Mesendoderm (in vitro differentiated cells): ENCODE results near the gene THADA.

Experiments
- DNase-seq: peaks from one replicate; pipeline ENCODE4 v3.0.0; 2013
- H2AK5ac ChIP-seq: 2 replicates; pipeline ENCODE4 v1.6.1; 2013; ENCODE audit warnings: low read length, inconsistent platforms
- H2BK120ac ChIP-seq: 2 replicates; pipeline ENCODE4 v1.6.1; 2013; ENCODE audit warnings: low read depth, mild to moderate bottlenecking, low read length, moderate library complexity, mixed read lengths
- H2BK15ac ChIP-seq: replicated peaks from 2 replicates; pipeline ENCODE4 v1.6.1; 2013; ENCODE audit warnings: low read depth, mild to moderate bottlenecking, moderate library complexity
- H2BK5ac ChIP-seq: 2 replicates; pipeline ENCODE4 v1.6.1; 2013; ENCODE audit warnings: low read length, inconsistent platforms
- H3K18ac ChIP-seq: 2 replicates; pipeline ENCODE4 v1.6.1; 2013; ENCODE audit warnings: mild to moderate bottlenecking, low read length, mixed read lengths
- H3K23ac ChIP-seq: one replicate; pipeline ENCODE4 v1.6.1; 2013; ENCODE audit warnings: low read length
- H3K27ac ChIP-seq: 2 replicates; pipeline ENCODE4 v1.5.1; 2013; ENCODE audit warnings: low read depth, mild to moderate bottlenecking, inconsistent platforms, low read length, moderate library complexity
- H3K27me3 ChIP-seq: 2 replicates; pipeline ENCODE4 v1.6.1; 2013; ENCODE audit warnings: low read length, control low read depth, mild to moderate bottlenecking, inconsistent platforms; ENCODE audit not compliant: insufficient read depth, poor library complexity
- H3K36me3 ChIP-seq: 2 replicates; pipeline ENCODE4 v1.6.1; 2013; ENCODE audit warnings: low read length, inconsistent platforms; ENCODE audit not compliant: control insufficient read depth, insufficient read depth
- H3K4ac ChIP-seq: one replicate; pipeline ENCODE4 v1.6.1; 2013; ENCODE audit warnings: low read depth, mild to moderate bottlenecking, low read length, moderate library complexity
- H3K4me1 ChIP-seq: 2 replicates; pipeline ENCODE4 v1.6.1; 2013; ENCODE audit warnings: low read depth, low read length, inconsistent platforms; ENCODE audit not compliant: control insufficient read depth
- H3K4me2 ChIP-seq: 2 replicates; pipeline ENCODE4 v1.6.1; 2013; ENCODE audit warnings: low read length
- H3K4me3 ChIP-seq: 2 replicates; pipeline ENCODE4 v1.5.1; 2013; ENCODE audit warnings: mild to moderate bottlenecking, low read length
- H3K56ac ChIP-seq: one replicate; pipeline ENCODE4 v1.6.1; 2013; ENCODE audit warnings: low read length
- H3K79me1 ChIP-seq: 2 replicates; pipeline ENCODE4 v1.6.1; 2013; ENCODE audit warnings: low read length, inconsistent platforms
- H3K79me2 ChIP-seq: 2 replicates; pipeline ENCODE4 v1.6.1; 2013; ENCODE audit warnings: mild to moderate bottlenecking, low read length; ENCODE audit not compliant: control insufficient read depth, insufficient read depth
- H3K9ac ChIP-seq: 2 replicates; pipeline ENCODE4 v1.6.1; 2013; ENCODE audit warnings: low read length, inconsistent platforms
- H4K5ac ChIP-seq: one replicate; pipeline ENCODE4 v1.6.1; 2013; ENCODE audit warnings: low read length
- H4K8ac ChIP-seq: one replicate; pipeline ENCODE4 v1.6.1; 2013; ENCODE audit warnings: low read depth, mild to moderate bottlenecking, control low read depth, low read length, moderate library complexity
- WGBS: extraction: QIAGEN DNeasy Blood & Tissue Kit; methylation state at CpG from one replicate; pipeline ENCODE4 v1.1.7; 2013; ENCODE audit warnings: low lambda C conversion rate, missing lambda C conversion rate; ENCODE audit not compliant: insufficient coverage; ENCODE audit errors: extremely low coverage; 5-methylcytosine and 5-hydroxymethylcytosine counted together

The THADA gene

DNA sequence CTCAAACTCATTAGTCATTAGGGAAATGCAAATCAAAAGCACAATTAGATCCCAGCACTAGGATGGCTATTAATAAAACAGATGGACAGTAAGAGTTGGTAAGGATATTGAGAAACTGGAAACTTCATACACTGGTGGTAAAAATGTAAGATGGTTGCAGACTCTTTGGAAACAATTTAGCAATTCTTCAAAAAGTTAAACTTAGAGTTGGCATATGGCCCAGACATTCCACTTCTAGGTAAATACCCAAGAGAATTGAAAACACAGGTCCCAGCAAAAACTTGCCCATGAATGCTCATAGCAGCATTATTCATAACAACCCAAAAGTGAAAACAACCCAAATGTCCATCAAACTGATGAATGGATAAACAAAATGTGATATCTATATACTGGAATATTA is 284.6 kb downstream of the THADA start:
- H2BK5ac ChIP-seq: no peak overlapping the region
- no peaks in the 10 kb centered on the region for H3K36me3 ChIP-seq
- no peak overlapping the region for H2BK120ac ChIP-seq
- H3K4me2 ChIP-seq: no peak overlapping the region
- H3K79me2 ChIP-seq: no peaks in the 10 kb centered on the region
- H4K8ac ChIP-seq: no peak overlapping the region
- H3K4me1 ChIP-seq: no peaks in the 10 kb centered on the region
- no peak overlapping the region for H3K4ac ChIP-seq
- H2AK5ac ChIP-seq: no peak overlapping the region
- H3K18ac ChIP-seq: no peak overlapping the region
- H3K56ac ChIP-seq: no peak overlapping the region
- no peaks in the 10 kb centered on the region for H3K27me3 ChIP-seq
- H3K9ac ChIP-seq: no peak overlapping the region
- H2BK15ac ChIP-seq: no peak overlapping the region
- no peak overlapping the region for H3K27ac ChIP-seq
- H3K79me1 ChIP-seq: no peaks in the 10 kb centered on the region
- H3K4me3 ChIP-seq: no peak overlapping the region
- no peak overlapping the region for H3K23ac ChIP-seq
- no peak for DNase-seq
- no peak overlapping the region for H4K5ac ChIP-seq

DNA sequence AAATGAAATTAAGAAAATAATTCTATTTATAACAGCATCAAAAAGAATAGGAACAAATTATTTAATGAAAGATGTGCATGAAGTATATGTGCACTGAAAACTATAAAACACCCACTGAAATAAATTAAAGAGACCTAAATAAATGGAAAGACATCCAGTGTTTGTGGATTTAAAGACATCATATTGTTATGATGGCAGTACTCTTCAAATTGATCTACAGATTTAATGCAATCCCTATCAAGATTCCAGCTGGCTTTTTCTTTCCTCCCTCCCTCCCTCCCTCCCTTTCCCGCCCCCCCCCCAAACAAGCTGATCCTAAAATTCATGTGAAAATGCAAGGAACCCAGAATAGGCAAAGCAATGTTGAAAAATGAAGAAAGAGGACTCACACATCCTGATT is 285.9 kb downstream of the THADA start:
- H3K79me2 ChIP-seq: no peaks in the 10 kb centered on the region
- no peak overlapping the region for H2BK15ac ChIP-seq
- no peak overlapping the region for H3K18ac ChIP-seq
- no peak overlapping the region for H3K4me3 ChIP-seq
- no peak overlapping the region for H4K8ac ChIP-seq
- no peak overlapping the region for H3K56ac ChIP-seq
- no peak overlapping the region for H2BK5ac ChIP-seq
- no peak overlapping the region for H3K27ac ChIP-seq
- H2AK5ac ChIP-seq: no peak overlapping the region
- DNase-seq: no peak
- no peaks in the 10 kb centered on the region for H3K4me1 ChIP-seq
- no peak overlapping the region for H3K23ac ChIP-seq
- WGBS: no CpG with 5 or more reads among the region's 1 CpG
- no peak overlapping the region for H4K5ac ChIP-seq
- no peaks in the 10 kb centered on the region for H3K36me3 ChIP-seq
- H3K27me3 ChIP-seq: no peaks in the 10 kb centered on the region
- no peak overlapping the region for H2BK120ac ChIP-seq
- H3K4ac ChIP-seq: no peak overlapping the region
- no peak overlapping the region for H3K4me2 ChIP-seq
- H3K9ac ChIP-seq: no peak overlapping the region
- no peaks in the 10 kb centered on the region for H3K79me1 ChIP-seq

GRCh38 chr2:43307973-43308372 is 287.9 kb downstream of the THADA start:
- no CpG with 5 or more reads among the region's 3 CpGs for WGBS
- Histone ChIP-seq H4K5ac (no peak overlapping the region), H3K56ac (no peak overlapping the region), H3K79me2 (no peaks in the 10 kb centered on the region), H3K4me2 (no peak overlapping the region), H3K27ac (no peak overlapping the region), H3K36me3 (no peaks in the 10 kb centered on the region), H3K23ac (no peak overlapping the region), H3K4me3 (no peak overlapping the region), H3K18ac (no peak overlapping the region), H3K79me1 (no peaks in the 10 kb centered on the region), H2BK120ac (no peak overlapping the region), H2AK5ac (no peak overlapping the region), H3K4ac (no peak overlapping the region), H2BK5ac (no peak overlapping the region), H4K8ac (no peak overlapping the region), H3K4me1 (no peaks in the 10 kb centered on the region), H2BK15ac (no peak overlapping the region), H3K27me3 (no peaks in the 10 kb centered on the region), H3K9ac (no peak overlapping the region)
- no peak for DNase-seq

DNA sequence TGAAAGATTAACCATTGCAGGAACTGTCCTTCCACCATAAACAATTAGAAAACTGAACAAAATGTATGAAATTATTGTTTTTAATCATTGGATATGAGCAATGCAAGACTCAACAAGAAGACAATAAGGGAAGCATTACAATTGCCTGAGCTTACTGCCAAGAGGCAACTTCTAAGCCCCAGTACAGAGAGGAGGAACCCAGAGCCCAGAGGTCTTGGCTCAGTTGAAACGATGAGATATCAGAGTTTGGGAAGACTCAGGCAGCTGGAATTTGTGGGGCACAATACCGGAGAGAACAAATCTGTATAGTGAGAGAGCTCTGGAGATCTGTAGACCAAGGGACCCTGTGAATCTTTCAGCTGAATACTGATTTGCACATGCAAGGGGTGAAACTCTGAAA is 288.8 kb downstream of the THADA start:
- Histone ChIP-seq H3K36me3 (no peaks in the 10 kb centered on the region), H3K23ac (no peak overlapping the region), H2AK5ac (no peak overlapping the region), H3K4me3 (no peak overlapping the region), H3K4me2 (no peak overlapping the region), H3K4me1 (no peaks in the 10 kb centered on the region), H4K8ac (no peak overlapping the region), H2BK15ac (no peak overlapping the region), H3K18ac (no peak overlapping the region), H3K79me1 (no peaks in the 10 kb centered on the region), H4K5ac (no peak overlapping the region), H3K27ac (no peak overlapping the region), H3K56ac (no peak overlapping the region), H3K79me2 (no peaks in the 10 kb centered on the region), H3K27me3 (no peaks in the 10 kb centered on the region), H2BK120ac (no peak overlapping the region), H3K9ac (no peak overlapping the region), H2BK5ac (no peak overlapping the region), H3K4ac (no peak overlapping the region)
- DNase-seq: no peak
- WGBS: no CpG with 5 or more reads among the region's 2 CpGs

DNA sequence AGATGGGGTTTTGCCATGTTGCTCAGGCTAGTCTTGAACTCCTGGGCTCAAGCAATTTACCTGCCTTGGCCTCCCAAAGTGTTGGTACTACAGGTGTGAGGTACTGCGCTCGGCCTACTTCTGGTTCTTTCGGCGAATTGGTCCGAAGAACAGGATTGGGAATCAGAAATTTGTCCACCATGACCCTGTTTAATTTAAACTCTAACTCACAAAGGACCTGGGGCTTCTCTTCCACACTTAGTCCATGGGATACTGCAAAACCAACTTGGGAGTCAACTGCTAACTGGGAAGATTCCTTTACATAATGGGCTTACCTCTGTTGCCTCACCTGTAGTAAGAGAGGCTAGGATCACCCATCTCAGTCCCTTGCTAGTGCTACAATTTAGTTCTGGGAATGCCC is 289.6 kb downstream of the THADA start:
- H3K9ac ChIP-seq: no peak overlapping the region
- no peaks in the 10 kb centered on the region for H3K27me3 ChIP-seq
- H2BK5ac ChIP-seq: no peak overlapping the region
- no peak overlapping the region for H3K23ac ChIP-seq
- H2BK15ac ChIP-seq: no peak overlapping the region
- no peak overlapping the region for H3K4ac ChIP-seq
- no peak overlapping the region for H4K5ac ChIP-seq
- no peak overlapping the region for H2AK5ac ChIP-seq
- H4K8ac ChIP-seq: no peak overlapping the region
- no peak overlapping the region for H3K4me3 ChIP-seq
- H3K79me2 ChIP-seq: no peaks in the 10 kb centered on the region
- no peaks in the 10 kb centered on the region for H3K79me1 ChIP-seq
- no peak overlapping the region for H3K27ac ChIP-seq
- no peak overlapping the region for H3K4me2 ChIP-seq
- H3K18ac ChIP-seq: no peak overlapping the region
- DNase-seq: no peak
- H2BK120ac ChIP-seq: no peak overlapping the region
- no peaks in the 10 kb centered on the region for H3K4me1 ChIP-seq
- no peaks in the 10 kb centered on the region for H3K36me3 ChIP-seq
- WGBS: no CpG with 5 or more reads among the region's 5 CpGs
- no peak overlapping the region for H3K56ac ChIP-seq

DNA sequence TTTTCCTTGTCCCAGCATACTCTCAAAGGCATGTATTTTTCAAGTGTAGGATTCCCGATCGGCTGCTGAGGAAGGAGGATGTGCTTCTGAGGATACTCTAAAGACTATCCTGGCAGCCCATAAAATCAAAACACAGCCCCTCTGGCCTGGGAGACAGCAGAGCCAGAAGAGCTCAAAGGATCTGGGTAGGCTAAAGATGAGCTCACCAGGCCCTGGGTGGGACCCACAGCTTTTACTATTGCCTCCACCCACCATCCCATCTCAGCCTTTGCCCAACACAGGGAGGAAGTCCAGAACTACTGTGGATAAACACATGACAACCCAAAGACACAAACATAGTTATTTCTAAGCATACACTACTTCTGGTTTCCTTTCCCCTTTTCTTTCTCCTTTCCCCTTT is 290.3 kb downstream of the THADA start:
- Histone ChIP-seq H2BK5ac (no peak overlapping the region), H3K9ac (no peak overlapping the region), H3K79me2 (no peaks in the 10 kb centered on the region), H3K36me3 (no peaks in the 10 kb centered on the region), H3K79me1 (no peaks in the 10 kb centered on the region), H3K4me3 (no peak overlapping the region), H2BK15ac (no peak overlapping the region), H4K8ac (no peak overlapping the region), H2AK5ac (no peak overlapping the region), H3K23ac (no peak overlapping the region), H3K56ac (no peak overlapping the region), H3K4me2 (no peak overlapping the region), H2BK120ac (no peak overlapping the region), H4K5ac (no peak overlapping the region), H3K27ac (no peak overlapping the region), H3K18ac (no peak overlapping the region), H3K4me1 (no peaks in the 10 kb centered on the region), H3K4ac (no peak overlapping the region), H3K27me3 (no peaks in the 10 kb centered on the region)
- no CpG with 5 or more reads among the region's 2 CpGs for WGBS
- no peak for DNase-seq
